Tibial nerve (tissue), 4 donors: ENCODE data around the gene MED12L. TPM values are rescaled to one million over a fixed set of nuclear protein-coding genes. Genes with fewer than 3 reads are reported as not detected.

Experiments
- DNase-seq, 2 donors: peaks; one replicate each; pipeline ENCODE4 v3.0.0-alpha.2; 2019; ENCODE audit warnings: low spot score in 2 of 2
- H3K27ac ChIP-seq, 4 donors: fragments of 200-600 bp; sonication (generic) in 3 of 4; one replicate each; pipeline ENCODE4 v1.5.1; 2017 to 2019; ENCODE audit warnings: mild to moderate bottlenecking in 1 of 4
- H3K27me3 ChIP-seq, 2 donors: fragments of 200-600 bp; sonication (generic) in 1 of 2; one replicate each; pipeline versions ENCODE4 v1.5.1 to v1.6.0; 2017 to 2019
- H3K36me3 ChIP-seq, 3 donors: fragments of 200-600 bp; sonication (generic); one replicate each; pipeline ENCODE4 v1.5.1; 2018 to 2019
- H3K4me1 ChIP-seq, 4 donors: fragments of 200-600 bp; sonication (generic) in 3 of 4; one replicate each; pipeline ENCODE4 v1.5.1; 2017 to 2019
- H3K4me3 ChIP-seq, 4 donors: fragments of 200-600 bp; sonication (generic) in 3 of 4; one replicate each; pipeline ENCODE4 v1.5.1; 2017 to 2019; ENCODE audit warnings: mild to moderate bottlenecking in 1 of 4, moderate library complexity in 1 of 4
- H3K9me3 ChIP-seq, 4 donors: fragments of 200-600 bp; sonication (generic) in 3 of 4; one replicate each; pipeline ENCODE4 v1.5.1; 2017 to 2019
- CTCF ChIP-seq, 5 experiments: fragments of 200-600 bp in 3 of 5; fragments of 450-650 bp in 2 of 5; sonication (generic) in 3 of 5; IDR thresholded peaks; one replicate each; pipeline ENCODE4 v1.5.1; 2016 to 2019; ENCODE audit warnings: antibody characterized with exemption in 5 of 5, mild to moderate bottlenecking in 3 of 5, moderate library complexity in 2 of 5
- EP300 ChIP-seq, 2 donors: sonication (generic); formaldehyde crosslinking; IDR thresholded peaks; one replicate each; pipeline ENCODE4 v1.6.1; 2017; ENCODE audit warnings: antibody characterized with exemption in 2 of 2, mild to moderate bottlenecking in 1 of 2
- POLR2A ChIP-seq, 2 donors: fragments of 450-650 bp; IDR thresholded peaks; one replicate each; pipeline ENCODE4 v1.6.1; 2017; ENCODE audit warnings: antibody characterized with exemption in 2 of 2, mild to moderate bottlenecking in 2 of 2, moderate library complexity in 2 of 2
- WGBS, 2 donors: methylation state at CpG; one replicate each; pipeline ENCODE4 v1.1.5; 2018; 5-methylcytosine and 5-hydroxymethylcytosine counted together
- total RNA-seq, 4 donors: library from RNA; depleted of rRNA; stranded (reverse); fragments of >200 nt; gene quantifications; one replicate each; pipeline ENCODE4 v1.1.0, GENCODE V29; 2016

MED12L gene
- total RNA-seq, 4 donors from 2014 or later, result 1.2 to 5.9 (median 2.4) TPM

GRCh38 chr3:151393146-151393830 lies 307.8 kb downstream of the MED12L start:
- TF ChIP-seq EP300 (IDR thresholded peaks at IDR 0.05) (no peak), POLR2A (IDR thresholded peaks at IDR 0.05) (no peak), CTCF (IDR thresholded peaks at IDR 0.05) (no peak)
- Histone ChIP-seq H3K27ac (no peak overlapping the region), H3K9me3 (no peaks in the 10 kb centered on the region), H3K4me1 (peaks cover 0 to 4% (median 0%) of the 10 kb centered on the region in 4 donors), H3K27me3 (no peaks in the 10 kb centered on the region), H3K4me3 (no peak overlapping the region), H3K36me3 (no peaks in the 10 kb centered on the region)
- WGBS, 2 donors, result 59 to 64% methylated on average over 3 of the region's 3 CpGs
- no peak for DNase-seq

- Histone ChIP-seq H3K4me1 (peaks cover 0 to 4% (median 0%) of the 10 kb centered on the region in 4 donors), H3K36me3 (no peaks in the 10 kb centered on the region), H3K4me3 (no peak overlapping the region), H3K9me3 (no peaks in the 10 kb centered on the region), H3K27me3 (no peaks in the 10 kb centered on the region), H3K27ac (no peak overlapping the region)
- TF ChIP-seq EP300 (IDR thresholded peaks at IDR 0.05) (no peak), CTCF (IDR thresholded peaks at IDR 0.05) (no peak), POLR2A (IDR thresholded peaks at IDR 0.05) (no peak)
- no peak for DNase-seq
- 44 to 52% methylated on average over 4 of the region's 4 CpGs for WGBS, 2 donors
Measured at GRCh38 chr3:151393941-151394340, 308.5 kb downstream of the MED12L start.

- Histone ChIP-seq H3K9me3 (no peaks in the 10 kb centered on the region), H3K27ac (no peak overlapping the region), H3K4me1 (peaks cover 0 to 4% (median 0%) of the 10 kb centered on the region in 4 donors), H3K4me3 (no peak overlapping the region), H3K36me3 (no peaks in the 10 kb centered on the region), H3K27me3 (no peaks in the 10 kb centered on the region)
- WGBS, 2 donors, result 86 to 87% methylated on average over 8 of the region's 8 CpGs
- DNase-seq, result no peak
- TF ChIP-seq EP300 (IDR thresholded peaks at IDR 0.05) (no peak), CTCF (IDR thresholded peaks at IDR 0.05) (no peak), POLR2A (IDR thresholded peaks at IDR 0.05) (no peak)
Measured at GRCh38 chr3:151394611-151395010, 309.1 kb downstream of the MED12L start.

GRCh38 chr3:151395806-151396205 lies 310.3 kb downstream of the MED12L start:
- no peak for DNase-seq
- TF ChIP-seq EP300 (IDR thresholded peaks at IDR 0.05), result no peak
- TF ChIP-seq POLR2A (IDR thresholded peaks at IDR 0.05), result no peak
- no peak for TF ChIP-seq CTCF (IDR thresholded peaks at IDR 0.05)
- Histone ChIP-seq H3K4me1 (peaks cover 0 to 4% (median 0%) of the 10 kb centered on the region in 4 donors), H3K27ac (no peak overlapping the region), H3K4me3 (no peak overlapping the region), H3K27me3 (no peaks in the 10 kb centered on the region), H3K9me3 (no peaks in the 10 kb centered on the region), H3K36me3 (no peaks in the 10 kb centered on the region)
- 93 to 96% methylated on average over 3 of the region's 3 CpGs for WGBS, 2 donors

- Histone ChIP-seq H3K4me1 (no peaks in the 10 kb centered on the region), H3K4me3 (no peak overlapping the region), H3K9me3 (no peaks in the 10 kb centered on the region), H3K27ac (no peak overlapping the region), H3K27me3 (no peaks in the 10 kb centered on the region), H3K36me3 (no peaks in the 10 kb centered on the region)
- WGBS, 2 donors, result 76 to 92% methylated on average over 5 of the region's 5 CpGs
- DNase-seq, result no peak
- TF ChIP-seq CTCF (IDR thresholded peaks at IDR 0.05), result no peak
- no peak for TF ChIP-seq EP300 (IDR thresholded peaks at IDR 0.05)
- TF ChIP-seq POLR2A (IDR thresholded peaks at IDR 0.05), result no peak
Measured at GRCh38 chr3:151398895-151399294, 313.4 kb downstream of the MED12L start.
